CD4-positive, alpha-beta T cell treated with Interferon alpha-2 for 1 hour (primary cell): ENCODE results near the gene MTERF2.
"Not testable (repeated sequence)": the region's sequence is repeated elsewhere in the genome, so short reads cannot be mapped to it uniquely, and the experiment has no call there.

Experiments
- DNase-seq, 2 donors: peaks; one replicate each; pipeline ENCODE4 v3.0.0-alpha.2; 2020 to 2022

MTERF2 gene, protein sequence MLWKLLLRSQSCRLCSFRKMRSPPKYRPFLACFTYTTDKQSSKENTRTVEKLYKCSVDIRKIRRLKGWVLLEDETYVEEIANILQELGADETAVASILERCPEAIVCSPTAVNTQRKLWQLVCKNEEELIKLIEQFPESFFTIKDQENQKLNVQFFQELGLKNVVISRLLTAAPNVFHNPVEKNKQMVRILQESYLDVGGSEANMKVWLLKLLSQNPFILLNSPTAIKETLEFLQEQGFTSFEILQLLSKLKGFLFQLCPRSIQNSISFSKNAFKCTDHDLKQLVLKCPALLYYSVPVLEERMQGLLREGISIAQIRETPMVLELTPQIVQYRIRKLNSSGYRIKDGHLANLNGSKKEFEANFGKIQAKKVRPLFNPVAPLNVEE

DNA sequence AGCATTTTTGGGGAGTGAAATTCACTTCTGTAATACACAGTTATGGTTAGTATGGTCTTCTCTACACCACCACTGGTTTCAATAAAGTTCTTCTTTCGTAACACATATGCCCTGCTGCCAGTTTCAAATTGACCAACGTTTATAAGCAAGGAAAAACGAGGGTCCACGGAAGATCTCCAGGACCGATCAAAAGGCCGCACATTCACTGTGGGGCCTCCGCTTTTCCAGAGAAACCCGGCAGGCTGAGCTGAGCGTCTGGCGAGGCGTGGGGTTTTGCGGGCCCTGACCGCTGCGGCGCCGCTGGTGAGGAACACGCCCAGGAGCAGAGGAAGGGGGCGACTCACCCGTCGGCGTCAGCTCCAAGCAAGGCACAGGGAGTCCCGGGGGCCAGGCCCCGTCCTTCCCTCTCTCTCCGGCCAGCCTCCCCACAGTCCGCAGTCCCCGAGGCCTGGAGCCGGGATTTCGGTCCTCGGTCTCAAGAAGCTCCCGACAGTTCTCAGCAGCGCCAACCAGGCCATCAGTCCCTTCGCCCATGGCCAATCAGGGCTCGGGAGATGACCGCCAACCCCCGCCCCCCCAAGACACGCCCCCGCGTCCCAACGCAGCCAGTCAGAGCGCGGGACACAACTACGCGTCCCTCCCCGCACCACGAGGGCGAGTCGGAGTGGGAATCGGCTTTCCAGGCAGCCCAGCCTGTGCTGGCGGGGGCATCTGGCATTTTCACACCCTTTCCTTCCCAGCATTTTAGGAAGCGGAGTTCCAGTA, at the start of gene MTERF2:
TSS of gene MTERF2 (minus strand) at position 522 of the 765 bp plus-strand sequence. CDS start 8,432 bp downstream, outside the sequence.
- peak; percentile 77 to 84 for DNase-seq

DNA sequence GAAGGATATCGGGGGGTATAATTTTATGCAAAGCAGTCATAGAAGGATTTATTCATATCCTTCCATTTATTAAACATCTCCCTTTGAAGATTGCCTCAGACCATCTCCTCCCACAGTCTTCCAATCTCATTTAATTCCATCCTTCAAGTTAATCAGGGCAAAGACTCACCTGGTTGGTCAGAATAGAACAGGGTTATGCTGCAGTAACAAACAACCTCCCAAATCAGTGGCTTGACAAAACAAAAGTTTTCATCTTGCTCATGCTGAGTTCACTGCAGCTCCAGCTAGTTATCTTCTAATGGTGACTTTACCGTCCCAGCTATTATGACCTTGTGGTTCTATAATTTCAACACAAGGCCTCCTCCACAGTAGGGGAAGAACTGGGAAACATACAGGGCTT, 48.8 kb upstream of the MTERF2 start:
- no peak for DNase-seq

DNA sequence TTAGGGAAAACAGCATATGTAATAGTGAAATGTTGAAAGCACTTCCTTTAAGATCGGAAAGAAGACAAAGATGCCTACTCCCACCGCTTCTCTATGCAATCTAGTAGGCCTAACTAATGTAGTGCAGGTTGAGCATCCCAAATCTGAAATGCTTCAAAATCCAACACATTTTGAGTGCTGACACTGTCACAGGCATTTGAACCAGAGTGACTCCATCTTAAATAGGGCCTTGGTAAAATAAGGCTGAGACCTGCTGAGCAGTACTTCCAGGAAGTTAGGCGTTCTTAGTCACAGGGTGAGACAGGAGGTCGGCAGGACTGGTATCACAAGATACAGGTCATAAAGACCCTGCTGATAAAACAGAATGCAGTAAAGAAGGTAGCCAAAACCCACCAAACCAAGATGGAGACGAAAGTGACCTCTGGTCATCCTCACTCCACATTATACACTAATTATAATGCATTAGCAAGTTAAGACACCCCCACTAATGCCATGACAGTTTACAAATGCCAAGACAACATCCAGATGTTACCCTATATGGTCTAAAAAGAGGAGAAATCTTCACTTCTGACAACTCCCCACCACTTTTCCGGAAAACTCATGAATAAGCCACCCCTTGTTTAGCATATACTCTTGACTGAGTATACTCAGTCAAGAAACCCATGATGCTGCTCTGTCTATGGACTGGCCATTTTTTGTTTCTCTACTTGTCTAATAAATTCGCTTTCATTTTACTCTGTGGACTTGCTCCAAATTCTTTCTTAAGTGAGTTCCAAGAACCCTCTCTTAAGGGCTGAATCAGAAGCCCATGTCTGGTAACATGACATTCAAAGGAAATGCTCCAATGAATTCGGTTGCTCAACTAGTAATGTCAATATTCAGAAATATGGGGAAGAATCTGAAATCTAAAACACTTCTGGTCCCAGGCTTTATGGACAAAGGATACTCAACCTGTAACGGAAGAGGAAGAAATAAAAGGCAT, 47.1 kb upstream of the MTERF2 start:
- no peak for DNase-seq

DNA sequence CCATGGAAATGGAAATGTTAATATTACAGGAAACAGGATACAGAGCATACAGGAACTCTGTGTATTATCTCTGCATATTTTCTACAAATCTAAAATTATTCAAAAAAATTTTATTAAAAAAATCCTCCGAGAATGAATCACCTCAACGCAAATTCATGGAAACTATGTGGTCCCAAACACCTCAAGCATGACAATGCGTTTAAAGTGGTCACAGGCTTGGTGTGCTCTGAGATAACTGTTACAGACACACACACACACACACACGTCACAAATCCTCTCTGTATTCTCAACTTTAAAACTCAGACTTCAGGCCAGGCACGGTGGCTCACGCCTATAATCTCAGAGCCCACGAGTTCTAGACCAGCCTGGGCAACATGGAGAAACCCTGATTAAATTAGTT, 45.3 kb upstream of the MTERF2 start:
- peak in 1 of 2 donors; percentile 21 for DNase-seq

DNA sequence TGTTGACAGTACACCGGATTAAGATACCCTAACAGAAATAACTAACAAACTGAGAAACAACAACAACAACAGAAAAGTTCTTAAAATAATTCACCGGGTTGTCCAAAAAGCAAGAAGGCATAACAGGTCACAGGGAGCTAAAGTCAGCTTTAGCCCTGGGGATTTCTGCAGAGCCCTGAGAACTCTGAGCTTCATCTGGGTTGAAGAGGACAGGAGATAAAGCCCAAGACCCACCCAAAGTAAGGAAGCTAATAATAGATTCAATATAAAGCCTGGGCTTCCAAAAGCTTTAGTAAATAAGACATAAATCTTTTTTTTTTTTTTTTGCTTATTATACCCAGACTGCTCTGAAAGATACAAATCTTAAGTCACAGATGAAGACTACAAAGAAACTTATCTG, 44.1 kb upstream of the MTERF2 start:
- DNase-seq = no peak

DNA sequence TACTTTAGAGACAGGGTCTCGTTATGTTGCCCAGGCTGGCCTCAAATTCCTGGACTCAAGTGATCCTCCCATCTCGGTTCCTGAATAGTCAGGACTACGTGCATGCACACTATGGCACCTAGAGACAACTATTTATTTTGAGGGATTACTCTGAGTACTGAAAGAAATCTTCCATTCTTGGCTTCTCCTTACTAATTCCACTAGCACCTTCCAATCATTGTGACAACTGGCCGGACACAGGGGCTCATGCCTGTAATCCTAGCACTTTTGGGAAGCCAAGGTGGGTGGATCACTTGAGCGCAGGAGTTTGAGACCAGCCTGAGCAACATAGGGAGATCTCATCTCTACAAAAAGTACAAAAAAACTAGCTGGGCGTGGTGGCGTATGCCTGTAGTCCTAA, 42.1 kb upstream of the MTERF2 start:
- no peak for DNase-seq

DNA sequence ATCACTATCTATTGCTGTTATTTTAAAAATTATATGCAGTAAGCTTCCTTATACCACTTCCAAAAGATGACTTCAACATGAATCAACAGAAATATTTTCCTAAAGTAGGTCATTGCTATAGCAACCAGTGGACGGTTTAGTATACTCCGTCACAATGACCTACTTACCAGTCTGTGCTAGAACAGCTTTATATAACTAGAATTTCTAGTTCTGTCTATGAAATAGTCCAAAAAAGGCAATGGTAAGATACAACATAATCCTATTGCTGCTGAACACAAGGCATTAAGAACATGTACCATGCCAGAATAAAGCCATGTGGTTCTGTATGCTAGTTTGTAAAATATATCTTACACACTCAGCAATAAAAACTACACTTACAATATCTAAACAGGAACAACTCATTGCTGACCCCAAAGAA, 40.7 kb upstream of the MTERF2 start:
- DNase-seq = peak; percentile 36 to 86

DNA sequence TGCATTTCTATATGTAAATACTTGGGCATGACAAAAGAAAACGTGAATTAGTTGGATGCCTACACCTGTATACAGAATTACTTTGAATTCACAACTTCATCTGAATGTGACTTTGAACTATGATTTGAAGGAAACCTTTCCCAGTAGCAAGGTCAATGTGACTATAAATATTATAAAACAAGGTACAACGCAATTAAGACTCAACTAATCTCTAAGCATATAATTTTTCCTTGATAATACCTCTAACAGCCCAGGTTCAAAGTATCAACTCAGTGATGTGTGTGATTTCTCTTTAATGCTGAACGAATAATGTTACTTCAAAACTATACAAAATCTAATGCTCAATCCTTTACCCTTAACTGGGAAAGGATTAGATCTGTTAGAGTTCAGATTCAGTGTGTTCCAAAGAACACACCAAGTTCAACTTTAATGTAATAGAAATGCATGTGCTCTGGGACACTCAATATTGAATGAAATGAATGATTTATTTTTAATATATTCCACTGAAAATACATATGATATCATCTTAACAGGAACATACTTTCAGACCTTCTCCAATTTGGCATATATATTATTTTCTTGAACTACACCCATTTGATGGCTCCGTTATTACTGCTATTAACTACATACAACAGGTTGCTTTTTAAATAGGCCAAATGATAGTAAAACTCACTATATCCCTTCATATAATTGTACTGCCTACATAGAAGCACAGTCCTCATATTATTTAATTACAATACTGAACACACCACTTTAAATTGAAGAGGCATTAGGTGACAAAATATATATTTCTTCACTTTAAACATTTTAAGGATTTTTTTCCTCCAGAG, 40.1 kb upstream of the MTERF2 start:
- DNase-seq = peak in 1 of 2 donors; percentile 8

DNA sequence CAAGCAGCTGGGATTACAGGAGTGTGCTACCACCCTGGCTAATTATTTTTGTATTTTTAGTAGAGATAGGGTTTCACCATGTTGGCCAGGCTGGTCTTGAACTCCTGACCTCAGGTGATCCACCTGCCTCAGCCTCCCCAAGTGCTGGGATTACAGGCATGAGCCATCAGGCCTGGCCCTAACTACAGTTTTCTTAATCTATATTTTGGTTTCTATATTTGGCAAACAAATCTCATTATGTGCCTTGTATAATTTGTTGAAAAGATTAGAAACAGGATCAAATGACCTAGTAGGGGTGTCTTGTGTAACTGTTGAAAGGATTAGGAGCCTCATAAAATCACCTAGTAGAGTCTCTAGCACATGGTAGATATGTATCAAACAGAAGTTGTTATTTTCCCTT, 39.4 kb upstream of the MTERF2 start:
- DNase-seq = not testable (repeated sequence)

DNA sequence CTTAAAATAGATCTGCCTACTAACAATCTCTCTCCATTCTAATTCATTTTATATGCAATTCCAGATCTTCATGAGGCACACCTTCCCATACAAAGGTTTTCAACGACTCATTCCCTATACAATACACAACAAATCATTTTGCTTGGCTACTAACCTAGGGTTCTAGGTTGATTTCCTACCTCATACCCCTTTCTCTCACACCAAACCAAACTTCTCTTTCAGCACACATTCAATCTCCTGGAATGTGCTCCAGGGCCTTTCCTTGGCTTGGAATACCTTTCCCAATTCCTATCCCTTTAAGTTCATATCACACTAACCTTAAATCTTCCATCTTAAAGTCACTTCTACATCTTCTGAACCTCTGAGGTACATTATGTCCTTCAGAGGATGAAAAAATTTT, 38.7 kb upstream of the MTERF2 start:
- no peak for DNase-seq

DNA sequence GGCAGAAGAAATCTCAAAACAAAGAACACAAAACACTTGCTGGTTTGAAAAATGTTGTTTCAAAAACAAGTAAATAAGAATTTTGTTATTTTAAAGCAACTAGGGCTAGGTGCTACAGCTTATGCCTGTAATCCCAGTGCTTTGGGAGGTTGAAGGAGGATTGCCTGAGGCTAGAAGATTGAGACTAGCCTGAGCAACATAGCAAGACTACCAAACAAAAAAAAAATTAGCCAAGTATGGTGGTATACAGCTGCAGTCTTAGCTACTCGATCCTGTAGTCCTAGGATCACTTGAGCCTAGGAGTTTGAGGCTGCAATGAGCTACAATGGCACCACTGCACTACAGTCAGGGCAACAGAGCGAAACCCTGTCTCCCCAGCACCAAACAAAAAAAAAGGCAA, 32.6 kb upstream of the MTERF2 start:
- DNase-seq = no peak

DNA sequence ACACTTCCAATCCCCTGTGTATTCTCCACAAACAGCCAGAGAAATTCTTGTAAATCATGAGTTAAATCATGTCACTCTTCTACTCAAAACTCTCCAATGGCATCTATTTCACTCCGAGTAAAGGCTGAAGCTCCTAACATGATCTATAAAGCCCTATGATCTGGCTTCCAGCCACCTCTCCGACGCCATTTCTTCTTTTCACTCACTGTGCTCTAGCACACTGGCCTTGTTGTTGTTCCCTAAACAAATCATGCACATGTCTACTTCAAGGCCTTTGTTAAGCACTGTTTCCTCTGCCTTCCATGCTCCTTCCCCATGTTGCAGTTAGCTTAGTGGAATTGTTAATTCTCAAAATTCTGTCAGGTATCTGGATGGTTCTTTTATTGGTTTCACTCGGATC, 30.1 kb upstream of the MTERF2 start:
- no peak for DNase-seq

DNA sequence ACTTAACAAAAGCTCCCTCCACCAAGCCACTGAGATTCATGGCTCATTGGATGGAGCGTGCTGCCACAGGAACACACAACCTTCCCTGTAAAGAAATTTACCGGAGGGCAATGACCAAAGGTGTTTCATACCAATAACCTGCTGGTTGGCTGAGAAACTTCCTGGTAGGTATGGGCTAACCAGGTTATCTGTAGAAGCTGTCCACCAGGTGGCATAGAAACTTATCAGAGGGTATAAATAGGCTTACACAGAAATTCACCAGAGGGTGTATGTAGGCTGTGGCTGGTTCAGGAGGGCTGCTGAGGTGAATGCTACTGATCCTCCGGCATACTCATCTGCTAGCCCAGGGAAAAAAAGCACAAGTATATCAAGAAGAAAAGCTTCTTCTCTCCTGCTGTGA, 27.1 kb upstream of the MTERF2 start:
- DNase-seq = peak; percentile 2 to 56

DNA sequence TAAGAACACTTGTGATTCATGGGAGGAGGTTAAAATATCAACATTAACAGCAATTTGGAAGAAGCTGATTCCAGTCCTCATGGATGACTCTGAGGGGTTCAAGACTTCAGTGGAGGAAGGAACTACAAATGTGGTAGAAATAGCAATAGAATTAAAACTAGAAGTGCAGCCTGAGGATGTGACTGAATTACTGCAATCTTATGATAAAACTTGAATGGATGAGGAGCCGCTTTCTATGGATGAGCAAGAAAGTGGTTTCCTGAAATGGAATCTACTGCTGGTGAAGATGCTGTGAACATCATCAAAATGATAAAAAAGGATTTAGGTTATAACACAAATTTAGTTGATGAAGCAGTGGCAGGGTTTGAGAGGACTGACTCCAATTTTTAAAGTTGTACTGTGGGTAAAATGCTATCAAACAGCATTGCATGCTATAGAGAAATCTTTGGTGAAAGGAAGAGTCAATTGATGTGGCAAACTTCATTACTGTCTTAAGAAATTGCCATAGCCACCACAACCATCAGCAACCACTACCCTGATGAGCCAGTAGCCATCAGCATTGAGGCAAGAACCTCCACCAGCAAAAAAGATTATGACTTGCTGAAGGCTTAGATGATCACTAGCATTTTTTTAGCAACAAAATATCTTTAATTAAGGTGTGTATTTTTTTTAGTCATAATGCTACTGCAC, 25.9 kb upstream of the MTERF2 start:
- DNase-seq = no peak

DNA sequence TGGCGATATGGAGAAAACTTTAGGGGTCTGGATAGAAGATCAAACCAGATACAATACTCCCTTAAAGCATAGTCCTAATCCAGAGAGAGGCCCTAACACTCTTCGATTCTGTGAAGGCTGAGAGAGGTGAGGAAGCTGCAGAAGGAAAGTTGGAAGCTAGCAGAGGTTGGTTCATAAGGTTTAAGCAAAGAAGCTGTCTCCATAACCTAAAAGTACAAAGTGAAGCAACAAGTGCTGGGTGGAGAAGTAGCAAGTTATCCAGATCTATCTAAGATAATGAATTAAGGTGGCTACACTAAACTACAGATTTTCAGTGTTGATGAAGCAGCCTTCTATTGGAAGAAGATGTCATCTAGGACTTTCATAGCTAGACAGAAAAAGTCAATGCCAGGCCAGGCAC, 24.6 kb upstream of the MTERF2 start:
- DNase-seq = no peak

DNA sequence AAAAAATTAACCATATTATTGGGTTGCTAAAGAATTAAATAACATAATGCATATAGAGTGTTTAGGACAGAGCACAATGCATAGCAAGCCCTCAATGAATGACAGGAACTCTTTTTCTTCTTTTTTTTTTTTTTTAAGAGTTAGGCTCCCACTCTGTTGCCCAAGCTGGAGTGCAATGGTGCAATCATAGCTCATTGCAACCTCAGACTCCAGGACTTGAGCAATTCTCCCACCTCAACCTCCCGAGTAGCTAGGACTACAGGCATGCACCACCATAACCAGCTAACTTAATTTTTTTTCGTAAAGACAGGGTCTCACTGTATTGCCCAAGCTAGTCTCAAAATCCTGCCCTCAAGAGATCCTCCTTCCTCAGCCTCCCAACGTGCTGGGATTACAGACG, 20.5 kb upstream of the MTERF2 start:
- no peak for DNase-seq

DNA sequence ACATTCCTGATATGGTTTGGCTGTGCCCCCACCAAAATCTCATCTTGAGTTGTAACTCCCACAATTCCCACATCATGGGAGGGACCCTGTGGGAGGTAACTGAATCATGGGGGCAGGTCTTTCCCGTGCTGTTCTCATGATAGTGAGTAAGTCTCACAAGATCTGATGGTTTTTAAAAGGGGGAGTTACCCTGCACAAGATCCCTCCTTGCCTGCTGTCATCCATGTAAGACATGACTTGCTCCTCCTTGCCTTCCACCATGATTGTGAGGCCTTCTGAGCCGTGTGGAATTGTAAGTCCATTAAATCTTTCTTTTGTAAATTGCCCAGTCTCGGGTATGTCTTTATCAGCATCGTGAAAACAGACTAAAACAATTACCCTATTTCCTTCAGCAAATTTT, 15.7 kb upstream of the MTERF2 start:
- DNase-seq = not testable (repeated sequence)

DNA sequence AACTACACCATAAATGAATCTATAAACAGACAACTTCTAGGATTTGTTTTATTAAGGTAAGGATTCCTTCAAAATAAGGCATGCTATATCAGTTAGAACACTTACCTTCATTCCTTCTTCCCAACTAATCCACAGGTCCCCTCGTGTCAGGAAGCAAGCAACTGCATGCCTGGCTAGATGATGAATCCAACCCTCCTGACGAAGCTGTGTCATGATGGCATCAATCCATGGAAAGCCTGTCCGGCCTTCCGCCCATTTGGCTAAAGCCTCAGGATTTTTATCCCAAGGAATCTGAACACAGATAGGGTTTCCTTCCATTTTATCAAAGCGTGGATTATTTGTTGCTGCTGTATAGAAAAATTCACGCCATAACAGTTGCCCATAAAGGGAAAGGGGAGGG, 12.5 kb upstream of the MTERF2 start:
- no peak for DNase-seq

DNA sequence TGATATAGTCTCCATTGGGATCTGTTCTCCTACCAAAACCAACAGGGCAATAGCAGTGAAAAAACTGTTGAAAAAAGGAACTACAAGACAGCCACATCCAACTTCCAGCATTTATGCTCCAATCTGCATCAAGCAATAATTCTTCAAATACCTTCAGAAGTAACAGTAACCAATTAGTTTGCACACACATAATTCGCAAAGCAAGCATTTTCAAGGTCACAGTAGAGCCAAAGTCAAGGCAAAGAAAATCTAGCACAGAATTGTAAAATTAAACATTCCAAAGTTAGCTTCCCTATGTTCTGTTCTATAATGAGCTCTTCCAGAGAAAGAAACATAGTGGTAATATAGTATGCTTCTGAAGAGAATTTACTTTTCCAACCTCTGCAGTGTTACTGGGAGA, 11.0 kb upstream of the MTERF2 start:
- DNase-seq = no peak

DNA sequence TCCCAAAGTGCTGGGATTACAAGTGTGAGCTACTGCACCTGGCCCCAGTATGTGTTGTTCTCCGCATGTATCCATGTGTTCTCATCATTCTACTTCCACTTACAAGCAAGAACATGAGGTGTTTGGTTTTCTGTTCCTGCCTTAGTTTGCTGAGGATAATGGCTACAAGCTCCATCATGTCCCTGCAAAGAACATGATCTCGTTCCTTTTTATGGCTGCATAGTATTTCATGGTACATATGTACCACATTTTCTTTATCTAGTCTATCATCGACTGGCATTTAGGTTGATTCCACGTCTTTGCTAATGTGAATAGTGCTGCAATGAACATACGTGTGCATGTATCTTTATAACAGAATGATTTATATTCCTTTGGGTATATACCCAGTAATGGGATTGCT, 9.2 kb upstream of the MTERF2 start:
- not testable (repeated sequence) for DNase-seq

DNA sequence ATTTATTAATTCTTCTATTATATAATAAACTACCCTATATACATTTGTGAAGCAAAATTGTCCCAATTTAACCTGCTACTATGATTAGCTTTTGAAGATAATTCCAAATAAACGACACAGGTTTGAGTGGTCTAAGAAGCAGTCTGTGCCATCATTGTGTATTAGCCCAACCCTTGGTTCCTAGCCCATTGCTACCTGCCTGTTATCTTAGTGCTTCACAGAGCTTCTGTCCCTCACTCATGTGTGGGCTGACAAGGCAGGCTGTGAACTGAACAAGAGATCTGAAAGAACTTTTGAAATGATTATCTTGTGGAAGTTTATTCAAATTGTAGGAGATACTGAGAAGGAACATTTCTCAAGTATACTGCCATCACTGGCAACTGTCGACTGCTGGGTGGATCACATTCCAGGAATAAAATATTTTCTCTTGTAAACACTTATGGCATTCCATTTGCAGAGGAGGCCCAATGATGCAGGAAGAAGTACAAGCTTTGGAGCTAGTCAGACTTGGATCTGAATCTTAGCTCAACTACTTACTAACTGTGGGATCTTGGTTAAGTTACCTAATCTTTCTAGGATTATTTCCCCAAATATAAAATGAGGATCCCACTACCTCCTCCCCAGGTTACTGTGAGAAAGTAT, 7.8 kb upstream of the MTERF2 start:
- no peak for DNase-seq
